Measurements from ENCODE around the gene NMT1.

The NMT1 gene

DNA sequence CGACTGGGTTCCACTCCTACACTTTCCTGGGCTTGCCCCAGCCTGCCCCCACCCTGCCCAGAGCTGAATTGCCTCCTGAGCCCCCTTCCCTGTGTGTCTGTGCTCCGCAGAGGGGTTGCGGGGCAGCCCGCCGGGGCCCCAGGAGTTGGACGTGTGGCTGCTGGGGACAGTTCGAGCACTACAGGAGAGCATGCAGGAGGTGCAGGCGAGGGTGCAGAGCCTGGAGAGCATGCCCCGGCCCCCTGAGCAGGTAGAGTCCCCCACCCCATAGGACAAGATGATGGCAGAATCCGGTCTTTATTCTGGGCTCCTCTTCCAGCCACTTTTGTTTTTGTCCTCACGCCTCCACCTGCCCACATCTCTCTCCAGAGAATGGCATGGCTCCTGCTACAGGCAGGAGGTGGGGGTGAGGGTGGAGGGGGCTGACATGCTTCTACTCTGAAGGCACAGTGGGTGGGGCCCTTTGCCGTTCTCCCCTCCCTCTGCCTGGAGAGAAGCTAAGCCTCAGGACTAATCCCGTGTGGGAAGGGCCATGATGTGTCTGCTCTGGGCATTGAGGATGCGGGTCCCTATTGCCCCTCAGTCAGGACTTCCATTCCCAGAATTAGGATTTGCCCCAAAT is 77.9 kb downstream of the NMT1 start:
- no peak for FAIRE-seq

DNA sequence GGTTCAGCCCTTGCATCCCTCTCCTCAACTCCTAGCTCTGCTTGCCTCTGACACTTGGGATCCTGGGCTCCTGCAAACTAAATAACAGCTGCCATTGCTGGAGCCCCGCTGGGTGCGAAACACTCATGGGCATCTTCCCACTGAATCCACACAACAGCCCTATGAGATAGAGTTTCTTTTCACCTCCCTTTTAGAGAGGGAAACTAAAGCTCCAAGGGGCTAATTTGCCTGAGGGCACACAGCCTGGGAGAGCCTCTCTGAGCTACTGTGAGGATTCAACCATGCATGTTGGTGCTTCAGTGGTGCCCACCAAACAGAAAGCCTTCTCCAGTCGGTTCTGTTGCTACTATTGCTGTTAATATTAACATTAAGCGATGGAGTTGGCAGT is 78.4 kb downstream of the NMT1 start:
- no peak for FAIRE-seq

DNA sequence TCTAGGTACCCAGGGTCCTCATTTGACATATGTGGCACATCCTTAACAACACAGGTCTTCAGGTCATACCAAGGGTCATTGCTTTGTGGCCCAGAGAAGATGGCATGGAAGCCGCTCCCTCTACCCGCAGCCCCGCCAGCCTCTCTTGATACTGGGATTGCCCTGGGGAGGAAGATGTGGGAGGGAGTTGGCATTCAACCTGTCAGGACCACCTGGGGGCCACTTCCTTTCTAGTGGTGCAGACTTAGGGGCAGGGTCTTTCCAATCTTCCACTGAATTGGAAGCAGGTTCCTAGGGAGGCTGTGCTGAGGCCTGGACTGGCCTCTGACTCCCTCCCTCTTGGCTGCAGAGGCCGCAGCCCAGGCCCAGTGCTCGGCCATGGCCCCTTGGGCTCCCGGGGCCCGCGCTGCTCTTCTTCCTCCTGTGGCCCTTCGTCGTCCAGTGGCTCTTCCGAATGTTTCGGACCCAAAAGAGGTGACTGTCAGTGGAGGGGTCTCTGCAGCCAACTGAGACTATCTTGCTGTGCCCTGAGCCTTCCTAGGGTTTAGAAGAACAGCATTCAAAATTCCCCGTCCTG is 82.1 kb downstream of the NMT1 start:
- no peak for FAIRE-seq

DNA sequence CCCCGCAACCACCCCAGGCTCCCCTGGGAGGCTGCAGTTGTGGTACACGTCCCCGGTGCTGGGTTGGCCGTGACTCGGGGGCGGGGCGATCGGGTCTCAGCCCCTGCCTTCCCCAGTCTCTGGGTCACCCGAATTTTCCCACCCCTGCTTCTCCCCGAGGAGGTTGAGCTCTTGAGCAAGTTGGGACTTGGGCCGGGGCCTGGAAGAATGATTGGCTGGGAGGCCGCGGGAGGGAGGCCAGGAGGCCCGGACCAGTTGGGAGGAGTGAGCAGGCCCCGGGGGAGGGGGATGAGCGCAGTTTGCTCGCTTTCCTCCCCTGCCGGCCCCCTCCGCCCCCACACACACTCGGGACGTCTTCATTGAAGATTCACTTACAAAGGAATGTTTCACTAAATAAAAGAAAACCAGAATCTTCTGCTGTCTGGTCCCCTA is 82.7 kb downstream of the NMT1 start:
- no peak for FAIRE-seq

DNA sequence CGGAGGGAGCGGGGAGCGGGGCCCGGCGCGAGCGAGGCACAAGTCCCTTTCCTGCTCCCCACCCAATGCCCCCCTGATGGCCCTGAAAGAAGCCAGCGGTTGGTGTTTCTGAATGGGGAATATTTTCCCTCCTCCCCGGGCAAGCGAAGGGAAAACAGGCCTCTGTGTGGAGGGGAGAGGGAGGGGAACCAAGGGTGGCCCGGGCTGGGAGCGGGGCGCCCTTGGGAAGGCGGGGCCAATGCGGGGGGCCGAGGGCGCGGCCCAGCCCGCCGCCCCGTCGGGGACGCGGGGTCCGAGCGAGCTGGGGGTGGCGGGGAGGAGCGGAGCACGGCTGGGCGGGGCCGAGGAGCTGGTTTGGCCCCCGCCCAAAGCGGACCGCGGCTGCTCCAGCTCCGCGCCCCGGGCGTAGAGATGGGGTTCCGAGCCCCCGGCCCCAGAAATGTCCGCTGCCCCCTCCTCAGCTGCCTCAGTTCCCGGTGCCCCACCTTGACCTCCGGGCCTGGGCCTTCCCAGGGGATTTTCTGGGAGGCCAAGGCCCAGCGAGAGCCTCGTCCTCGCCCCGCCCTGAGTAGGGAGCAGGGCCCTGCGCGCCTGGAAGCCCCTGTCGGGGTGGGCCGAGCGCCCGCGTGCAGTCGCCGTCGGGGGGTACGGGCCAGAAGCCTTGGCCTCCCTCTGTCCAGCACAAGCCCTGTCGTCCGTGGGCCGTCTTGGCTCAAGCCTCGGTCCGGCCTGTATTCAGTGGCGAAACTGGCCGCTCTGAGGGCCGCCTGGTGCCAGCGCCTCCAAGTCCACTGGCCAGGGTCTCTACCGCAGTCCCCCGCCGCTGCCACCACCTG is 83.3 kb downstream of the NMT1 start:
- FAIRE-seq, result no peak

DNA sequence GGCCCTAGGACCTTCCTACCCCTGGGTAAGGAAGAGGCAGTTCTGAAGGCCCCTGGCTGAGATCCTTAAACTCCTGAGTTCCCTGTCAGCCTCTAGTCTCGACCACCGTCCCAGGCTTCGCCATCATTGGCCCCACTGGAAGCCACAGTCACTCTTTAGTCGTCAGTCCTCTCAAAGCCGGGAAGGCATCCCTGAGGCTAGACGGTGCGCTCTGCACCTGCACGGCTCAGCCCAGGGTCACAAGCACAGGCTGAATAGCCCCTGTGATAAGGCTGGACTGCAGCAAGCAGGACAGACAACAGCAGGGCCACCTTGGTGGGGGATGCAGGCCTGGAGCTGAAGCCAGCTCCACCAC is 83.9 kb downstream of the NMT1 start:
- no peak for FAIRE-seq

DNA sequence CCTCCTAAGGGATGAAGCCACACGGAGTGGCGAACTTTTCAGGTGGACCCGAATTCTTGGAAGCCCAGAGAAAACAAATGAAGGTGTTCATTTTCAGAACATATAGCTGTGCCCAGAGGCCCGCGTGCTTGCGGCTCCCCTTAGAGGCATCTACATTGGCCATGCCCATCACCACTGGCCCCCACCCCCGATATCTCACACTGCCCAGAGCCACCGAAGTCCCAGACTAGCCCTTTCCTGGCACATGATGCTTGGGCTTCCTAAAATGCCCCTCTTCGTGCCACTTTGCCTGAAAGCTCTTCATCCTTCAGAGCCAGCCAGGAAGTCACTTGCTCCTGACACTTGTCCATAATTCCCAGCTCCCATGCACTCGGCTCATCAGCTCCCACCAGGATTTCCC is 85.0 kb downstream of the NMT1 start:
- FAIRE-seq, result no peak

DNA sequence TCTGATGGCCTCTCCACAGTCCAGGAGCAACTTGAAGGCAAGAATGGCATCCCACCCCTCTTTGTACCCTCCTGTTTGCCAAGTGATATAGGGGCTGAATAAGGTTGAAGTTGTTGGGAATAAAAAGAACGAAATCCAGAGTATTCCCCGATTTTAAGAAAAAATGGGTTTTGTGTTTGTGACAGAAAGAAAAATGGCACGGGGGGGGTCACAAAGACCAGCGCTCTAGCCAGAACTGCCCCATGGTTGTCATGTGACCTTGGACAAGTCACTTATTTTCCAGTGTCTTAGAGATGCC is 85.4 kb downstream of the NMT1 start:
- FAIRE-seq, result no peak

DNA sequence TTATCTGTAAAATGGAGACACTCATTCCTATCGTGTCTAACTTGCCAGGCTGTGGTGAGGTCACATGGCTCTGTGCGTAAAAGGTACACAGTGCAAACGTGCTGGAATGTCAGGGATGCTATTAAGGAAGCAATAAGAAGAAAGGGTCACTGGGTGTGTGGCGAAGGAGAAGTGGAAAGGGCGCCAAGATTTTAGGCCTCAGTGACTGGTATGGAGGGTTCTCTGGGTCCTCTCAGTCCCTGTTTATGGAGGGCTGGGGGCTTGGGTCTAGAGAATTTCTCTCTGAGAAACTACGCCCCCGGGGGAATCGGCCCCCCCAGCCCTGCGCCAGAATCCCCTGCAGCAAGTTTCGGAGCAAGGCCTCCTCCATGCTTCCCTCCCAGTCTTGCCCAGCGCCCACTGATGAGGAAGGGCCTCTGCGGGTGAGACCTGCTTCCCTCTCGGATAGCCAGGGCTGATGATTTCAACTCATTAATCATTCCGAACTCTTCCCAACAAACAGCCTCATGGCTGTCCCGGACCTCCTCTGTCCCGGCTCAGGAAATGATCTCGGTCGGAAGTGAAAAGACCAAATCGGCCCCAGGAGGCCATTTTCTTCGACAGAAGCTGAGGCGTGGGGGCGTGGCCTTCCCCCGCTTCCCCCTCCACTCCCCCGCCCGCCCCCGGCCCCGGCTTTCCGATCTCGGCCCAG is 85.9 kb downstream of the NMT1 start:
- FAIRE-seq, result no peak

DNA sequence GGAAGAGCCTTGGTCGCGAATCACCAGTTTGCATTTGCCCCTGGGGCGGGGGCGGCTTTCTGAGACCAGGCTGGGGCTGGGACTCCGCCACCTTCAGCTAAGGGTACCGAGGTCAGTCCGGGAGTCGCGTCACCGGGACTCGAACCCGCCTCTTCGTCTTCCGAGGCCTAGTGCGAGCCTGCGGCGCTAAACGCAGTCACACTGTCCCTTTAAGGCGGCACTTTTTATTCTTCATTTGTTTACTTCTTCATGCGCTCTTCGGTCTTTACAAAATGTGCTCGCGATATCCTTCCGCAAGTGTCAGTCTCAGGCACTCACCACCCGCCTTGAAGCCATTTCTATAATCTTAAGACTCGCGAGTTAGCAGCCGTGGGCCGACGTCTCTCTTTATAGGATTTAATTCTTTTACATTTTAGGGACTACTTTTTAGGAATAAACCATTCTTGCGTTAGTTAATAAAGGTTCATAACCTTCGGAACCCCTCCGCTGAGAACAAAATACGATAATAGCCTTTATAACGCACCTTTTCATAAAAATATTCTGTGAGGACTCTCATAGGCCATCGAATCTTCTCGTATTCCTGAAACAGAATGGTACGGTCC is 86.6 kb downstream of the NMT1 start:
- no peak for FAIRE-seq

DNA sequence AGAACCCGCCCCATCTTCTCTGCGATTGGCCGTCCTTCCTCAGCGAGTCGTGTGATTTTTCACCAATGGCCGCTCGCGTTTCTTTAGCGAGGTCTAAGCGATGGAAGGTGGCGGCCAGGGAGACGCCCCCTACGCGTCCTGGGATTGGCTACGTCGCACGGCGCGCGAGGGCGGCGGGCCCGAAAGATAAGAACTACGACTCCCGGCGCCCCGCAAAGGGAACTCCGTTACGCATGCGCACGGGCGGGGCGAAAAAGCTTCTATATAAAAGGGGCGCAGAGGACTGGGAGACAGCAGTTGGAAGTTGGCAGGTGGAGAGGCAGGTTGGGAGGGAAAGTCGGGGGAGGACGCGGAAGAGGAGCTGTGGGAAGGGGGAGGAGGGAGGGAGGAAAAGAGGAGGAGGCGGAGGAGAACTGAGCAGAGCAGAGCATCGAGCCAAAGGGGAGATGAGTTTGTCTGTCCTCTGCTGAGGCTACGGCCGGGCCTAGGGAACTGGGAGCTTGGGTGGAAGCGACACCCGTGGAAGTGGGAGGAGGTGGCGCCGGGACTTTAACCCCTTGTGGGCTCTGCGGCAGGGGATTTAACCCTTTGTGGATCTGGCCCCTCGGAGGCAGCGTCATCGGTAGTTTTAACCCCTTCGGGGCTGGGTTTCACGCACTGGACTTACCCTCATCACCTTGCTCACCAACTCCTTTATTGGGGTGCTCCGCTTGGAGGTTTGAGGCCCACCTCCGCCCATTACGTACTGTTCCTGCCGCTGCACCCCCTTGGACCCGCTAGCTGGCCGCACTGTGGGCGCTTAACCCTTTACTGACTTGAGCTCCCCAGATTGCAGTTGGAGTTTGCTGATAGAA is 87.3 kb downstream of the NMT1 start, which contains the start of gene HEXIM1:
HEXIM1 (plus strand) TSS at position 293 of the 854 bp plus-strand sequence. CDS start 716 bp downstream, outside the sequence.
- FAIRE-seq, result peak; percentile 78

DNA sequence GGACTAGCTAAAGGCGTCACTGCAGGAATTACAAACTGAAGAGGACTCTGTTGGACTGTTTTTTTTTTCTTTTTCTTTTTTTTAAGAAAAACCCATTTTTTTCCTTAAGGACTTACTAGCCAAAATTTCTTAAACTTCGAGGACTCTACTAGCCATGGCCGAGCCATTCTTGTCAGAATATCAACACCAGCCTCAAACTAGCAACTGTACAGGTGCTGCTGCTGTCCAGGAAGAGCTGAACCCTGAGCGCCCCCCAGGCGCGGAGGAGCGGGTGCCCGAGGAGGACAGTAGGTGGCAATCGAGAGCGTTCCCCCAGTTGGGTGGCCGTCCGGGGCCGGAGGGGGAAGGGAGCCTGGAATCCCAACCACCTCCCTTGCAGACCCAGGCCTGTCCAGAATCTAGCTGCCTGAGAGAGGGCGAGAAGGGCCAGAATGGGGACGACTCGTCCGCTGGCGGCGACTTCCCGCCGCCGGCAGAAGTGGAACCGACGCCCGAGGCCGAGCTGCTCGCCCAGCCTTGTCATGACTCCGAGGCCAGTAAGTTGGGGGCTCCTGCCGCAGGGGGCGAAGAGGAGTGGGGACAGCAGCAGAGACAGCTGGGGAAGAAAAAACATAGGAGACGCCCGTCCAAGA is 88.0 kb downstream of the NMT1 start:
- no peak for FAIRE-seq

DNA sequence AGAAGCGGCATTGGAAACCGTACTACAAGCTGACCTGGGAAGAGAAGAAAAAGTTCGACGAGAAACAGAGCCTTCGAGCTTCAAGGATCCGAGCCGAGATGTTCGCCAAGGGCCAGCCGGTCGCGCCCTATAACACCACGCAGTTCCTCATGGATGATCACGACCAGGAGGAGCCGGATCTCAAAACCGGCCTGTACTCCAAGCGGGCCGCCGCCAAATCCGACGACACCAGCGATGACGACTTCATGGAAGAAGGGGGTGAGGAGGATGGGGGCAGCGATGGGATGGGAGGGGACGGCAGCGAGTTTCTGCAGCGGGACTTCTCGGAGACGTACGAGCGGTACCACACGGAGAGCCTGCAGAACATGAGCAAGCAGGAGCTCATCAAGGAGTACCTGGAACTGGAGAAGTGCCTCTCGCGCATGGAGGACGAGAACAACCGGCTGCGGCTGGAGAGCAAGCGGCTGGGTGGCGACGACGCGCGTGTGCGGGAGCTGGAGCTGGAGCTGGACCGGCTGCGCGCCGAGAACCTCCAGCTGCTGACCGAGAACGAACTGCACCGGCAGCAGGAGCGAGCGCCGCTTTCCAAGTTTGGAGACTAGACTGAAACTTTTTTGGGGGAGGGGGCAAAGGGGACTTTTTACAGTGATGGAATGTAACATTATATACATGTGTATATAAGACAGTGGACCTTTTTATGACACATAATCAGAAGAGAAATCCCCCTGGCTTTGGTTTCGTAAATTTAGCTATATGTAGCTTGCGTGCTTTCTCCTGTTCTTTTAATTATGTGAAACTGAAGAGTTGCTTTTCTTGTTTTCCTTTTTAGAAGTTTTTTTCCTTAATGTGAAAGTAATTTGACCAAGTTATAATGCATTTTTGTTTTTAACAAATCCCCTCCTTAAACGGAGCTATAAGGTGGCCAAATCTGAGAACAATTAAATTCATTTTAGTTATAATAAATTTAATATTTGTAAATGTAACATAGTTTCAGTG is 88.8 kb downstream of the NMT1 start:
- FAIRE-seq, result no peak

DNA sequence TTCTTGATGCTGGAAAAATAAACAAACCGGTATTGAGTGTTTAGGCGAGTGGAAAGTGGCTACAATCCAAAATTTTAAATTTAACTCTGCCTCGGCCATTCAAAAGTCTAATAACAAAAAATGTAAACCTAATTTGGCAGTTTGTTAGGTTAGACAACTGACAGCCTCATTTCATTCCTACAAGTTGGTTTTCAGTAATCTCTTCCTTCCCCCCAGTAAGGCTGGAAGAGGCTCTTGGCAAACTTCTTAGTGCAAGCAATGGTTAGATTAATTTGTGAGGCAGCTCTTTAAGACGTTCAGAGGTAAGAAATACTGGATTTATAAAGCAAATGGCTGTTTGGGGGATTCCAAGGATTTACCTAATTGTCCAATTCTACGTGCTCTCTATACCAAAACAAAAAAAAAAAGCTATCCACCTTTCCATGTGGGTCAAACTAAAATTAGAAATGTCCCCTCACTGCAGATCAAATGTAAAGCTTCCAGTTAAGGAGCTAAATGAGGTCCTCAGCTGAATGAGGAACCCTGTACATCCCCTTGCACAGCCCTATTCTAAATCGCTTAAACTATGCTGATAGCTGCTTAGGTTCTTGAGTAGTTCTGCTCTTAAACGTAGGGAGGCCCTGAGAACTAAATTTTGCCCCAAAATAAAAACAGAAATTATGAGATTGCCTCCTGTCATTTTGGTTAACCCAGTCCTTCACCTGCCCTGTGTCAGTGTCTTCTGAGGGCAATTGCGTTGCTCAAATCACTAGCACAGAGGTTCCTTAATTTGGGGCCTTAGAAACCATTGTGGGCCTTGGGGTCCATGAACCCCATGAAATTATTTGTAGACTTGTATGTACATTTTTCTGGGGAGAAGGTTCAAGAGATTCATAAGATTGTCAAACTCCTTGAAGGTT is 90.0 kb downstream of the NMT1 start:
- FAIRE-seq, result no peak

DNA sequence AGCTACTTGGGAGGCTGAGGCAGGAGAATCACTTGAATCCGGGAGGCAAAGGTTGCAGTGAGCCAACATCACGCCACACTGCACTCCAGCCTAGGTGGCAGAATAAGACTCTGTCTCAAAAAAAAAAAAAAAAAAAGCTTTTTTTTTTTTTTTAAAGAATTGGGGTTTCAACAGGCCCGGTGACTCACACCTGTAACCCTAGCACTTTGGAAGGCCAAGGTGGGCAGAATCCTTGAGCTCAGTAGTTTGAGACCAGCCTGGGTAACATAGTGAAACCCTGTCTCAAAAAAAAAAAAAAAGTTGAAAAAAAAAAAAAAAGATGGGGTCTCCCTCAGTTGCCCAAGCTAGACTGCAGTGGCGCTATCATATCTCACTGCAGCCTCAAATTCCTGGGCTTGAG is 93.9 kb downstream of the NMT1 start:
- FAIRE-seq, result no peak

DNA sequence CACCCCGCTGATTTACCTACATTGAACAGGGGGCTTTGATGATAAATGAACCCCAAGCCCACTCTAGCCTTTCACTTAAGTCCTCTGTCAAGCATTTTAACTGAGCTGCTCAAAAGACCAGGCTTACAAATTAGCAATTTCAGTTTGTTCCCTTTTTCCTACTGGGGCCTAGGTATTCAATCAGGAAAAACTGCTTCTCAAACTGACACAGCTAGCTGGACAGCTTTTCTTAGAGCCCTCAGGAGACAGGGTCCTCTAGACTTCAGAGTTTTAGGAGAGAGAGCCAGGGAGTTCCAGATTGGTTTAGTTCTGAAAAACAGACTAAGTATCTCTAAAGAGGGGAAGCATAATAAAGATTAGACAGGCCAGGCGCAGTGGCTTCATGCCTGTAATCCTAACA is 94.4 kb downstream of the NMT1 start:
- FAIRE-seq, result no peak

DNA sequence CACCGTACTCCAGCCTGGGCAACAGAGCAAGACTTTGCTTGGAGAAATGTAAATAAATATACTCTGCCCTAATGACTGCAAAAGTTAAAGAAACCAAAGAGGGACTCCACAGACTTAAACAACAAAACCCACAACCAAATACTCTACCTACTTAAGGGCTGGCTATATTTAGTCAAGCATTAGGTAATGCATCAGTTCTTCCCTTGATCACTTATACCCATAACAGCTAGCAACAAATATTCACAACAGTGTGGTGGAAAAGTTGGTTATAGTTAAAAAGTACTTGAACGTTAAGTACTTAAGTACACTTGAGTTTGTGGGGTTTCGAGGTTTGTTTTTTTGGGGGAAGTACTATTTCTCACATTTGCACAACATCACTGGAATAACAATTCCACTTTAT is 95.1 kb downstream of the NMT1 start:
- no peak for FAIRE-seq

Measured in islet of Langerhans (tissue), 1 donor.